Measurements from ENCODE around the gene FHIT. TPM values are rescaled to one million over a fixed set of nuclear protein-coding genes. Genes with fewer than 3 reads are reported as not detected.

Gene FHIT
- total and polyA plus RNA-seq, 10 of the 15 experiments (the other 5 are each of a cell fraction or from before 2014, with no cell fraction given): 4.2 to 14.9 (median 9.4) TPM

DNA sequence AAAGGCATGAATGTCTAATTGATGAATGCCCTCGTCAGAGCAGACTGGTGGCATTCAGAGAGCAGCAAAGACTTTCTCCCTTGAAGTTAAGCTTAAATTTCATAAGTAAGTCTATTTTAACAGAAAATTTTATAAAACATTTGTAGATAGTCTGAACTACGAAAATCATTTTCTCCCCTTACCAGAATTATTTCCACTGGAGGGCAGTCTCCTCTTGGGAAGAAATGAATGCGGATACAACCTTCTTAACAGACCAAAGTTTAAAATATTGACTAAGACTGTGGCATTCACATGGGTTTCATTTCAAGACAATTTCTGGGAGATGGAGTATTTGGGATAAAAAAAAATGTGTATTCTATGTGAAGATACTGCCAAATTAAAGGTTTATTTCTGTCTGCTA lies 669.0 kb downstream of the FHIT start:
- H3K4me1 ChIP-seq (ENCODE audit: control insufficient read depth, insufficient read depth, low read length): no peaks in the 10 kb centered on the region
- no peak overlapping the region for H2AFZ ChIP-seq (ENCODE audit: control insufficient read depth, low read depth, low read length)
- H3K4me3 ChIP-seq: no peak overlapping the region
- no peaks in the 10 kb centered on the region for H3K36me3 ChIP-seq (ENCODE audit: control insufficient read depth in 2 of 2, insufficient read depth in 2 of 2, low read length in 1 of 2)
- no peak overlapping the region for H3K9ac ChIP-seq (ENCODE audit: control insufficient read depth, insufficient read depth, low read length)
- BruUV-seq (replicated peaks): no TSS peak
- ChIA-PET SMC1A (ENCODE audit: uncharacterized antibody, unreplicated experiment) (no interaction called here), RAD21 (ENCODE audit: unreplicated experiment) (no interaction called here), POLR2A (no interaction called here), CTCF (interaction anchor here (0.9 kb wide), 1 partner anchor 789 kb away, joined by 4 read pairs; no protein-coding TSS in a partner anchor)
- FAIRE-seq (no peak), DNase-seq (ENCODE audit: low read depth, low spot score) (no peak), ATAC-seq (no peak)
- TF ChIP-seq RAD21 (IDR thresholded peaks at IDR 0.05; ENCODE audit: insufficient read depth, low read depth, low read length) (peak; percentile 25; the same call in 1 of the 2 replicates), GATAD2B (conservative IDR thresholded peaks at IDR 0.05; ENCODE audit: low read depth) (no peak), FOXK2 (IDR thresholded peaks at IDR 0.05) (no peak)
- H3K9me3 ChIP-seq (replicated peaks; ENCODE audit: control insufficient read depth, insufficient read depth, low read length): no peaks in the 10 kb centered on the region
- no peak overlapping the region for H3K27ac ChIP-seq (ENCODE audit: control insufficient read depth, insufficient read depth)
- in situ Hi-C loops (cut with MboI): no loop called here
- H3K27me3 ChIP-seq (replicated peaks in 1 of 2; ENCODE audit: control insufficient read depth in 2 of 2, insufficient read depth in 2 of 2, low read length in 1 of 2): no peaks in the 10 kb centered on the region
- no peaks in the 10 kb centered on the region for H3K79me2 ChIP-seq (ENCODE audit: control insufficient read depth, insufficient read depth, low read length)
- WGBS (ENCODE audit: insufficient coverage, insufficient replicate concordance, low lambda C conversion rate, missing lambda C conversion rate): 46% methylated on average over 3 of the region's 3 CpGs
- no peak overlapping the region for H3K4me2 ChIP-seq (ENCODE audit: control insufficient read depth, insufficient read depth)
- intact Hi-C loops (cut with micrococcal nuclease; ENCODE audit: unreplicated experiment): loop anchor here (10.0 kb wide), 1 partner anchor 793 kb away; no protein-coding TSS in a partner anchor
- H4K20me1 ChIP-seq (ENCODE audit: control insufficient read depth, insufficient read depth): no peaks in the 10 kb centered on the region

DNA sequence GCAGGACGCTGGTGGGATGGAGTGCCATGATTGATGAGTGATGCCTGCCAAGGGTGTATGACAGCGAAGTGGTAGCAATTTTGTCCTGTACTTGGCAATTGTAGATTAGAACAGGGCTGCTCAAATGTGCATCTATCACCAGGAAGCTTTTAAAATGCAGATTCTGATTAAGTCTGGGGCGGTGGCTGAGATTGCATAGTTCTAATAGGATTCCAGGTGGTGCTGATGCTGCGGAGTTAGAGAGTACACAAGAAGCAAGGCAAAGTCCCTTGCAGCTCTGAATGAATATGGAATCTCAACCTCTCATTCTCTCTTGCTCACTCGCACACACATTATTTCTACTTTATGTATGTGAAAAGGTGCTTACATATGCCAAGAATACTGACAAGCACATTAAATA lies 670.4 kb downstream of the FHIT start:
- Histone ChIP-seq H3K27me3 (replicated peaks in 1 of 2; ENCODE audit: control insufficient read depth in 2 of 2, insufficient read depth in 2 of 2, low read length in 1 of 2) (no peaks in the 10 kb centered on the region), H2AFZ (ENCODE audit: control insufficient read depth, low read depth, low read length) (no peak overlapping the region), H3K9ac (ENCODE audit: control insufficient read depth, insufficient read depth, low read length) (no peak overlapping the region), H3K27ac (ENCODE audit: control insufficient read depth, insufficient read depth) (no peak overlapping the region), H3K9me3 (replicated peaks; ENCODE audit: control insufficient read depth, insufficient read depth, low read length) (no peaks in the 10 kb centered on the region), H3K36me3 (ENCODE audit: control insufficient read depth in 2 of 2, insufficient read depth in 2 of 2, low read length in 1 of 2) (no peaks in the 10 kb centered on the region), H3K4me3 (no peak overlapping the region), H3K4me2 (ENCODE audit: control insufficient read depth, insufficient read depth) (no peak overlapping the region), H3K79me2 (ENCODE audit: control insufficient read depth, insufficient read depth, low read length) (no peaks in the 10 kb centered on the region), H3K4me1 (ENCODE audit: control insufficient read depth, insufficient read depth, low read length) (no peaks in the 10 kb centered on the region), H4K20me1 (ENCODE audit: control insufficient read depth, insufficient read depth) (no peaks in the 10 kb centered on the region)
- RAD21 ChIA-PET (ENCODE audit: unreplicated experiment): no interaction called here
- ATAC-seq (no peak), FAIRE-seq (no peak), DNase-seq (ENCODE audit: low read depth, low spot score) (no peak)
- no TSS peak for BruUV-seq (replicated peaks)
- CTCF ChIA-PET: no interaction called here
- intact Hi-C loops (cut with micrococcal nuclease; ENCODE audit: unreplicated experiment): loop anchor here (10.0 kb wide), 1 partner anchor 794 kb away; no protein-coding TSS in a partner anchor
- SMC1A ChIA-PET (ENCODE audit: uncharacterized antibody, unreplicated experiment): no interaction called here
- in situ Hi-C loops (cut with MboI): no loop called here
- 45% methylated on average over 5 of the region's 5 CpGs for WGBS (ENCODE audit: insufficient coverage, insufficient replicate concordance, low lambda C conversion rate, missing lambda C conversion rate)
- POLR2A ChIA-PET: no interaction called here
- TF ChIP-seq, protein P1, sequence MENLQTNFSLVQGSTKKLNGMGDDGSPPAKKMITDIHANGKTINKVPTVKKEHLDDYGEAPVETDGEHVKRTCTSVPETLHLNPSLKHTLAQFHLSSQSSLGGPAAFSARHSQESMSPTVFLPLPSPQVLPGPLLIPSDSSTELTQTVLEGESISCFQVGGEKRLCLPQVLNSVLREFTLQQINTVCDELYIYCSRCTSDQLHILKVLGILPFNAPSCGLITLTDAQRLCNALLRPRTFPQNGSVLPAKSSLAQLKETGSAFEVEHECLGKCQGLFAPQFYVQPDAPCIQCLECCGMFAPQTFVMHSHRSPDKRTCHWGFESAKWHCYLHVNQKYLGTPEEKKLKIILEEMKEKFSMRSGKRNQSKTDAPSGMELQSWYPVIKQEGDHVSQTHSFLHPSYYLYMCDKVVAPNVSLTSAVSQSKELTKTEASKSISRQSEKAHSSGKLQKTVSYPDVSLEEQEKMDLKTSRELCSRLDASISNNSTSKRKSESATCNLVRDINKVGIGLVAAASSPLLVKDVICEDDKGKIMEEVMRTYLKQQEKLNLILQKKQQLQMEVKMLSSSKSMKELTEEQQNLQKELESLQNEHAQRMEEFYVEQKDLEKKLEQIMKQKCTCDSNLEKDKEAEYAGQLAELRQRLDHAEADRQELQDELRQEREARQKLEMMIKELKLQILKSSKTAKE (IDR thresholded peaks at IDR 0.05; ENCODE audit: low read depth, poor library complexity, severe bottlenecking): no peak
- TF ChIP-seq ESRRA (IDR thresholded peaks at IDR 0.05; ENCODE audit: low read length): no peak
- TF ChIP-seq HCFC1 (IDR thresholded peaks at IDR 0.05; ENCODE audit: low read length): no peak
- TF ChIP-seq, protein P2, sequence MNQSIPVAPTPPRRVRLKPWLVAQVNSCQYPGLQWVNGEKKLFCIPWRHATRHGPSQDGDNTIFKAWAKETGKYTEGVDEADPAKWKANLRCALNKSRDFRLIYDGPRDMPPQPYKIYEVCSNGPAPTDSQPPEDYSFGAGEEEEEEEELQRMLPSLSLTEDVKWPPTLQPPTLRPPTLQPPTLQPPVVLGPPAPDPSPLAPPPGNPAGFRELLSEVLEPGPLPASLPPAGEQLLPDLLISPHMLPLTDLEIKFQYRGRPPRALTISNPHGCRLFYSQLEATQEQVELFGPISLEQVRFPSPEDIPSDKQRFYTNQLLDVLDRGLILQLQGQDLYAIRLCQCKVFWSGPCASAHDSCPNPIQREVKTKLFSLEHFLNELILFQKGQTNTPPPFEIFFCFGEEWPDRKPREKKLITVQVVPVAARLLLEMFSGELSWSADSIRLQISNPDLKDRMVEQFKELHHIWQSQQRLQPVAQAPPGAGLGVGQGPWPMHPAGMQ (IDR thresholded peaks at IDR 0.05; ENCODE audit: borderline replicate concordance): no peak
- TF ChIP-seq, protein P3, sequence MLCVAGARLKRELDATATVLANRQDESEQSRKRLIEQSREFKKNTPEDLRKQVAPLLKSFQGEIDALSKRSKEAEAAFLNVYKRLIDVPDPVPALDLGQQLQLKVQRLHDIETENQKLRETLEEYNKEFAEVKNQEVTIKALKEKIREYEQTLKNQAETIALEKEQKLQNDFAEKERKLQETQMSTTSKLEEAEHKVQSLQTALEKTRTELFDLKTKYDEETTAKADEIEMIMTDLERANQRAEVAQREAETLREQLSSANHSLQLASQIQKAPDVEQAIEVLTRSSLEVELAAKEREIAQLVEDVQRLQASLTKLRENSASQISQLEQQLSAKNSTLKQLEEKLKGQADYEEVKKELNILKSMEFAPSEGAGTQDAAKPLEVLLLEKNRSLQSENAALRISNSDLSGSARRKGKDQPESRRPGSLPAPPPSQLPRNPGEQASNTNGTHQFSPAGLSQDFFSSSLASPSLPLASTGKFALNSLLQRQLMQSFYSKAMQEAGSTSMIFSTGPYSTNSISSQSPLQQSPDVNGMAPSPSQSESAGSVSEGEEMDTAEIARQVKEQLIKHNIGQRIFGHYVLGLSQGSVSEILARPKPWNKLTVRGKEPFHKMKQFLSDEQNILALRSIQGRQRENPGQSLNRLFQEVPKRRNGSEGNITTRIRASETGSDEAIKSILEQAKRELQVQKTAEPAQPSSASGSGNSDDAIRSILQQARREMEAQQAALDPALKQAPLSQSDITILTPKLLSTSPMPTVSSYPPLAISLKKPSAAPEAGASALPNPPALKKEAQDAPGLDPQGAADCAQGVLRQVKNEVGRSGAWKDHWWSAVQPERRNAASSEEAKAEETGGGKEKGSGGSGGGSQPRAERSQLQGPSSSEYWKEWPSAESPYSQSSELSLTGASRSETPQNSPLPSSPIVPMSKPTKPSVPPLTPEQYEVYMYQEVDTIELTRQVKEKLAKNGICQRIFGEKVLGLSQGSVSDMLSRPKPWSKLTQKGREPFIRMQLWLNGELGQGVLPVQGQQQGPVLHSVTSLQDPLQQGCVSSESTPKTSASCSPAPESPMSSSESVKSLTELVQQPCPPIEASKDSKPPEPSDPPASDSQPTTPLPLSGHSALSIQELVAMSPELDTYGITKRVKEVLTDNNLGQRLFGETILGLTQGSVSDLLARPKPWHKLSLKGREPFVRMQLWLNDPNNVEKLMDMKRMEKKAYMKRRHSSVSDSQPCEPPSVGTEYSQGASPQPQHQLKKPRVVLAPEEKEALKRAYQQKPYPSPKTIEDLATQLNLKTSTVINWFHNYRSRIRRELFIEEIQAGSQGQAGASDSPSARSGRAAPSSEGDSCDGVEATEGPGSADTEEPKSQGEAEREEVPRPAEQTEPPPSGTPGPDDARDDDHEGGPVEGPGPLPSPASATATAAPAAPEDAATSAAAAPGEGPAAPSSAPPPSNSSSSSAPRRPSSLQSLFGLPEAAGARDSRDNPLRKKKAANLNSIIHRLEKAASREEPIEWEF (IDR thresholded peaks at IDR 0.05; ENCODE audit: insufficient replicate concordance, low read depth, low read length): no peak
